ENCODE data around the gene SEMA4F. TPM values are rescaled to one million over a fixed set of nuclear protein-coding genes. Genes with fewer than 3 reads are reported as not detected.

Gene SEMA4F
- total and polyA plus RNA-seq, 4 experiments from 2014 or later = 6.8 to 21.6 (median 13.8) TPM

DNA sequence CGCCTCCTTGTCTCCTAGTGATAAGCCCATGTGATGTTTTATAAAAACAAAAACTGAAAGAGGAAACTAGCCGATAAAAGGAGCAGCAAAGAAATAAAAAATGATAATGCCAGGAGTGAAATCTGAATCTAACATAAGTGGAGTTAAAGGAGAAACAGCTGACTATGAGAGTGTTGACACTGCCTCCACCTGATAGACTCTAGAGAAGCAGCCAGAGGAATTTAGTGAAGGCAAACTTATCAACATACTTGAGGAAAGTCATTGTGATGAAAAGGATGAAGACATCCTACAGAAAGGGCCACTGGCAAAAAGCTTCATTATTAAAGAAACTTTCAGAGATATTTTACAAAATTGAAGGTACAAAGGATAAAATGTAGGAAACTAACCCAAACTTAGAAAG, 7.8 kb upstream of the SEMA4F start:
- Histone ChIP-seq H3K4me1 (ENCODE audit: insufficient read depth, low read length) (no peaks in the 10 kb centered on the region), H3K27ac (ENCODE audit: low read depth, low read length) (no peak overlapping the region), H3K4me3 (ENCODE audit: low read length in 2 of 2) (no peak overlapping the region), H3K27me3 (ENCODE audit: insufficient read depth, low read length) (peaks cover 7% of the 10 kb centered on the region), H3K9me3 (ENCODE audit: control insufficient read depth in 1 of 2, low read length in 2 of 2) (no peaks in the 10 kb centered on the region), H3K36me3 (ENCODE audit: insufficient read depth, low read length) (no peaks in the 10 kb centered on the region)
- peaks cover 0 to 2% (median 0%) of the 10 kb centered on the region in 8 donors for H3K9me3 Mint-ChIP-seq
- H3K4me3 Mint-ChIP-seq = no peak overlapping the region
- no peaks in the 10 kb centered on the region for H3K36me3 Mint-ChIP-seq
- DNase-seq = no peak
- peaks cover 17 to 18% of the 10 kb centered on the region in 2 donors for H3K27me3 Mint-ChIP-seq
- intact Hi-C loops (cut with micrococcal nuclease) = no loop called here
- CTCF ChIA-PET (ENCODE audit: partially characterized antibody) = no interaction called here
- POLR2A ChIA-PET (ENCODE audit: partially characterized antibody) = no interaction called here
- H3K4me1 Mint-ChIP-seq = peaks cover 0 to 4% (median 1%) of the 10 kb centered on the region in 4 donors
- H3K27ac Mint-ChIP-seq = no peak overlapping the region

DNA sequence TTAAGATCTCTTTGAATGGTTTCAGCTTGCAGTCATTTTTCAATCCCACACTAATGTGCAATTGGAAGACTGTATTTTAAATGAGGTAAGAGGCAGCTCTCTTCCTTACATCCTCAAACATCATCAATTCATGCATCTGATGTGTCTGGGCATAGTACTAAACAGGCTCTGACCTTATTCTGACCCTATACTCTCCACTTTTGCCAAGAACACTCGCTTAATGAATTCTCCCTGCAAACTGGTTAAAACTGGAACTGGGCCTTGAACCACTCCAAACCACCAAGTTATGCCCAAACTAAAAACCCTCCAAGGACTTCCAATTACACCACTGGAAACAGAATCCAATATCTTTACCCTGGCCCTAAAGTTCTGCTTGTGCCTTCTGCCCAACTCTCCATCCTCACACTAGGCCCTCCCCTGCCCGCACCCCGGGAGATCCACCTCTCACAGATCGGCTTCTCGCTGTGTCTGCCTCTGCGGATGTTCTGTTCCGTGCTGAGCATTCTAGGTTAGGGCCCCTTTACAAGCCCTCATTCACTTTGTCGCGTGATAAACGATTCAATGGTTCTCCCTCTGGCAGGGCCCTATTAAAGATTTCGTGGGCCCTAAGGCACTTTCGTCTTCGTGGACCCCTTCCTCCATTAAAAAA, 7.1 kb upstream of the SEMA4F start:
- Histone ChIP-seq H3K27me3 (ENCODE audit: insufficient read depth, low read length) (peaks cover 7% of the 10 kb centered on the region), H3K4me3 (ENCODE audit: low read length in 2 of 2) (no peak overlapping the region), H3K4me1 (ENCODE audit: insufficient read depth, low read length) (no peaks in the 10 kb centered on the region), H3K9me3 (ENCODE audit: control insufficient read depth in 1 of 2, low read length in 2 of 2) (no peaks in the 10 kb centered on the region), H3K27ac (ENCODE audit: low read depth, low read length) (no peak overlapping the region), H3K36me3 (ENCODE audit: insufficient read depth, low read length) (no peaks in the 10 kb centered on the region)
- POLR2A ChIA-PET (ENCODE audit: partially characterized antibody) = no interaction called here
- H3K4me1 Mint-ChIP-seq = peaks cover 0 to 4% (median 1%) of the 10 kb centered on the region in 4 donors
- H3K36me3 Mint-ChIP-seq = no peaks in the 10 kb centered on the region
- peaks cover 0 to 2% (median 0%) of the 10 kb centered on the region in 8 donors for H3K9me3 Mint-ChIP-seq
- H3K4me3 Mint-ChIP-seq = no peak overlapping the region
- CTCF ChIA-PET (ENCODE audit: partially characterized antibody) = no interaction called here
- H3K27me3 Mint-ChIP-seq = peaks cover 17 to 18% of the 10 kb centered on the region in 2 donors
- no peak for DNase-seq
- peak overlapping the region in 1 of 7 donors; percentile 48 for H3K27ac Mint-ChIP-seq
- intact Hi-C loops (cut with micrococcal nuclease) = no loop called here

DNA sequence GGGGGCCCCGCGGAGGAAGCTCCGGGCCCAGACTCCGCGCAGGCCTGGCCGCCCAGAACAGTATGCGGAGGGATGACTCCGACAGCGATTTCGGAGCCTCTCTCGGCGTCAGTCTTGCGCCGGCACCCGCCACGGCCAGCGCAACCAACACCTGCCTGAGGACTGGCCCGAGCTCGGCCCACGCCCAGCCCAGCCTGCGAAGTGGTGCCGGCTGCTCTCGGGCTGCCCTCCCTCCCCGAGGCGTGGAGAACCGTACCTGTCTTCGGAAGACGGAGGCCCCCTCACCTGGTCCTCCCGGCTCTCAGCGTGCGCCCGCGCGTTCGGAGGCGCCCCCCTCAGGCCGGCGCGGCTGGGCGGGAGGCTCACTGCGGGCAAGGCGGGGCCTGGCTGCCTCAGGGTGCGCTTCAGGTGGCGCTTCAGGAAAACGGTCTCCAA, 6.0 kb upstream of the SEMA4F start, which contains the start of gene M1AP:
TSS of gene M1AP (minus strand) at position 322 of the 435 bp plus-strand sequence. CDS start 8,055 bp downstream, outside the sequence.
- Histone ChIP-seq H3K36me3 (ENCODE audit: insufficient read depth, low read length) (no peaks in the 10 kb centered on the region), H3K9me3 (ENCODE audit: control insufficient read depth in 1 of 2, low read length in 2 of 2) (no peaks in the 10 kb centered on the region), H3K4me3 (ENCODE audit: low read length in 2 of 2) (no peak within 1 kb of the TSS), H3K27me3 (ENCODE audit: insufficient read depth, low read length) (peaks cover 7% of the 10 kb centered on the region), H3K4me1 (ENCODE audit: insufficient read depth, low read length) (no peaks in the 10 kb centered on the region), H3K27ac (ENCODE audit: low read depth, low read length) (no peak within 1 kb of the TSS)
- peaks cover 0 to 7% (median 4%) of the 10 kb centered on the region in 4 donors for H3K4me1 Mint-ChIP-seq
- intact Hi-C loops (cut with micrococcal nuclease) = no loop called here
- H3K4me3 Mint-ChIP-seq = peak within 1 kb of the TSS in 1 of 8 donors; percentile 30
- no peak for DNase-seq
- CTCF ChIA-PET (ENCODE audit: partially characterized antibody) = no interaction called here
- peaks cover 17% of the 10 kb centered on the region in 2 donors for H3K27me3 Mint-ChIP-seq
- H3K9me3 Mint-ChIP-seq = peaks cover 0 to 2% (median 0%) of the 10 kb centered on the region in 8 donors
- POLR2A ChIA-PET (ENCODE audit: partially characterized antibody) = no interaction called here
- peak within 1 kb of the TSS in 1 of 7 donors; percentile 48 for H3K27ac Mint-ChIP-seq
- no peaks in the 10 kb centered on the region for H3K36me3 Mint-ChIP-seq

DNA sequence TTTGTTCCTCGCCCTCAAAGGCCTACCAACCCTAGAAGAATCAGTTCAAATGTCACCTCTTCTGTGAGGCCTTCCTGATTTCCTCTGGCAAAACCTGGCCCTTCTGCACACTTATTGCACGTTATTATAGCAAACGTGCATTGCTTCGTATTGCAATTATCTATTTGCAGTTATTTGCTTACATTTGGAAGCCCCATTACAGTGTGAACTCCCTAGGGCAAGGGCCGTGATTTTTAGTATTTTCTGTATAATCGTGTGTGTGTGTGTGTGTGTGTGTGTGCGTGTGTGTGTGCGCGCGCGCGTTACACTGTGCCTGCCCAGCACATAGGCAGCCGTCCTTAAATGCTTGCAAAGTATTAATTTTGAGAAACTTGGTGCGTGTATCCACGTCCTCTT, 460 bp upstream of the SEMA4F start:
- Mint-ChIP-seq H3K4me3 (peak overlapping the region; percentile 88 to 96 (median 92)), H3K27me3 (peaks cover 4 to 6% of the 10 kb centered on the region in 2 donors), H3K36me3 (peaks cover 12 to 15% of the 10 kb centered on the region in 2 donors), H3K4me1 (peaks cover 13 to 27% (median 22%) of the 10 kb centered on the region in 4 donors), H3K27ac (peak overlapping the region; percentile 62 to 94 (median 90)), H3K9me3 (no peaks in the 10 kb centered on the region)
- H3K27ac ChIP-seq (ENCODE audit: low read depth, low read length) = peak overlapping the region; percentile 58
- peaks cover 16% of the 10 kb centered on the region for H3K4me1 ChIP-seq (ENCODE audit: insufficient read depth, low read length)
- ChIA-PET CTCF (ENCODE audit: partially characterized antibody) (interaction anchor here (1.0 to 1.2 kb wide), 2 partner anchors 61 to 222 kb away, joined by 3 to 4 read pairs; no protein-coding TSS in a partner anchor), POLR2A (ENCODE audit: partially characterized antibody) (interaction anchor here (1.0 kb wide), 1 partner anchor 170 kb away, joined by 3 read pairs; no protein-coding TSS in a partner anchor)
- H3K27me3 ChIP-seq (ENCODE audit: insufficient read depth, low read length) = peaks cover 2% of the 10 kb centered on the region
- no peaks in the 10 kb centered on the region for H3K9me3 ChIP-seq (ENCODE audit: control insufficient read depth in 1 of 2, low read length in 2 of 2)
- DNase-seq = no peak
- H3K4me3 ChIP-seq (ENCODE audit: low read length in 2 of 2) = peak overlapping the region; percentile 31 to 89
- H3K36me3 ChIP-seq (ENCODE audit: insufficient read depth, low read length) = no peaks in the 10 kb centered on the region
- intact Hi-C loops (cut with micrococcal nuclease) = loop anchor here (5.0 to 10.0 kb wide), 2 partner anchors 169 to 916 kb away; partner anchors contain the start of genes CCDC142, TPRKB and TTC31

DNA sequence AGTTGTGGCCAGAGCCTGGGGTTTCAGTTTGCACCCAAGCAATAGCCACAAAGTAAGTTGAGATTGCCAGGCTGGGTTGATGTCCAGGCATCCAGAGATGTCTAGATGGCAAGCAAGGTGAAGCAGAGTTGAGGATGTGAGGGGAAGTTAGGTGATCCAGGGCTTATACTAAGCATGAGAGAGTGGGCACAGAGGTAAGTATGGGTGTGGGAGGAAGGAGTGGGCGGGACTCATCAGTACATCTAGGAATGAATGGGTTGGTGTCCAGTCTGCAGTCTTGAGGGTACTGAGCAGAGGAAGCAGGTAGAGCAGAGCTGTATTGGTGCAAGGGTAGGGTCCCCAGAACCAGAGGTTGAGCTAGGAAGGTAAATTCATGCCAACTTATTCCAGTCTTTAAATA, 1.5 kb downstream of the SEMA4F start:
- ChIA-PET POLR2A (ENCODE audit: partially characterized antibody) (no interaction called here), CTCF (ENCODE audit: partially characterized antibody) (no interaction called here)
- peaks cover 16% of the 10 kb centered on the region for H3K4me1 ChIP-seq (ENCODE audit: insufficient read depth, low read length)
- H3K27me3 Mint-ChIP-seq = peaks cover 1 to 2% of the 10 kb centered on the region in 2 donors
- H3K27me3 ChIP-seq (ENCODE audit: insufficient read depth, low read length) = no peaks in the 10 kb centered on the region
- no peak overlapping the region for H3K4me3 ChIP-seq (ENCODE audit: low read length in 2 of 2)
- no peaks in the 10 kb centered on the region for H3K9me3 Mint-ChIP-seq
- H3K27ac Mint-ChIP-seq = peak overlapping the region in 5 of 7 donors; percentile 7 to 74 (median 44)
- H3K27ac ChIP-seq (ENCODE audit: low read depth, low read length) = no peak overlapping the region
- H3K4me3 Mint-ChIP-seq = peak overlapping the region; percentile 82 to 96 (median 91)
- no peak for DNase-seq
- peaks cover 13 to 29% (median 22%) of the 10 kb centered on the region in 4 donors for H3K4me1 Mint-ChIP-seq
- H3K36me3 ChIP-seq (ENCODE audit: insufficient read depth, low read length) = no peaks in the 10 kb centered on the region
- H3K36me3 Mint-ChIP-seq = peaks cover 20 to 28% of the 10 kb centered on the region in 2 donors
- no peaks in the 10 kb centered on the region for H3K9me3 ChIP-seq (ENCODE audit: control insufficient read depth in 1 of 2, low read length in 2 of 2)
- intact Hi-C loops (cut with micrococcal nuclease) = loop anchor here (2.0 to 10.0 kb wide), 2 partner anchors 171 to 179 kb away; partner anchors contain the start of genes CCDC142, HK2 and TTC31

DNA sequence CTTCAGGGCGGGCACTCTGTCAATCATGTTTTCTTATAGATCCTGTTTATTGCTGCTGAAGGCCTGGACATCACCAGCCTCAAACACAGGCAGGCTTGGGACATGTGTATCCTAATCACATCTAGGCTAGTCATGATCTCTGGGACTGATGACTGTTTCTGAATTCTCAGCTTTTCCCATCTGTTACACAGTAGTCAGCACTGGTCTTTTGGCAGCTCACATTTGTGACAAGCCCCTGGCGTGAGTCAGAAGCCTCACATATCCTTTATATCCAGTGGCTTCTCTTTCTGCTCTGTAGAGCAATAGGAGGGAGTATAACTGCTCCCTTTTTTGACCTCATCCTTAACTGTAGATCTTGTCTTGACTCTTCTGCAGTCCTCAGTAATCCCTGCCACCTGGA, 4.5 kb downstream of the SEMA4F start:
- peaks cover 24 to 34% of the 10 kb centered on the region in 2 donors for H3K36me3 Mint-ChIP-seq
- no peak overlapping the region for H3K4me3 Mint-ChIP-seq
- peak overlapping the region in 1 of 7 donors; percentile 5 for H3K27ac Mint-ChIP-seq
- CTCF ChIA-PET (ENCODE audit: partially characterized antibody) = no interaction called here
- POLR2A ChIA-PET (ENCODE audit: partially characterized antibody) = no interaction called here
- Histone ChIP-seq H3K4me1 (ENCODE audit: insufficient read depth, low read length) (peaks cover 14% of the 10 kb centered on the region), H3K27me3 (ENCODE audit: insufficient read depth, low read length) (no peaks in the 10 kb centered on the region), H3K9me3 (ENCODE audit: control insufficient read depth in 1 of 2, low read length in 2 of 2) (no peaks in the 10 kb centered on the region), H3K36me3 (ENCODE audit: insufficient read depth, low read length) (no peaks in the 10 kb centered on the region), H3K27ac (ENCODE audit: low read depth, low read length) (no peak overlapping the region), H3K4me3 (ENCODE audit: low read length in 2 of 2) (no peak overlapping the region)
- peaks cover 0 to 2% (median 0%) of the 10 kb centered on the region in 8 donors for H3K9me3 Mint-ChIP-seq
- no peak for DNase-seq
- intact Hi-C loops (cut with micrococcal nuclease) = loop anchor here (10.0 kb wide), 1 partner anchor 174 kb away; the partner anchor contains the start of genes CCDC142 and TTC31
- peaks cover 0 to 2% of the 10 kb centered on the region in 2 donors for H3K27me3 Mint-ChIP-seq
- peaks cover 11 to 24% (median 20%) of the 10 kb centered on the region in 4 donors for H3K4me1 Mint-ChIP-seq

DNA sequence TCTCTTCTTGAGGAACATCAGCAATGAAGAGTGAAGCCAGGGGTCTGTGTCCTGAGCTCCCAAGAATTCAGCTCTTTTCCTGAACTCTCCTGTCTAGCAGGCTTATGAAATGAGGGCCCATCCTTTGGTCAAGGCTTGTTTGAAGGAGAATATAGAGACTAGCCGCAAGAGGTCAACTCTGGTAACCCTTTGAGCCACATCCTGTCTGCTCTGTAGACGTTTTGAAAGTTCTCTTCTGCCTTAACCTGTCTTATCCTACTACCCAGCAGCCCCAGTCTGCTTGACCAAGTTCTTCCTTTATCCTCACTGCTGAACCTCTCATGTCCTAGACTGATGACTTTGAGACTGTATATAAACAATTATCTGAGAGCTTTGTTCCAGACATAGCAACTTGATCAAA, 5.4 kb downstream of the SEMA4F start:
- H3K4me1 Mint-ChIP-seq = peaks cover 10 to 22% (median 17%) of the 10 kb centered on the region in 4 donors
- no peaks in the 10 kb centered on the region for H3K27me3 Mint-ChIP-seq
- no peak overlapping the region for H3K27ac Mint-ChIP-seq
- POLR2A ChIA-PET (ENCODE audit: partially characterized antibody) = no interaction called here
- intact Hi-C loops (cut with micrococcal nuclease) = loop anchor here (10.0 kb wide), 1 partner anchor 175 kb away; the partner anchor contains the start of genes CCDC142 and TTC31
- DNase-seq = no peak
- CTCF ChIA-PET (ENCODE audit: partially characterized antibody) = no interaction called here
- Histone ChIP-seq H3K27me3 (ENCODE audit: insufficient read depth, low read length) (no peaks in the 10 kb centered on the region), H3K36me3 (ENCODE audit: insufficient read depth, low read length) (no peaks in the 10 kb centered on the region), H3K9me3 (ENCODE audit: control insufficient read depth in 1 of 2, low read length in 2 of 2) (no peaks in the 10 kb centered on the region), H3K27ac (ENCODE audit: low read depth, low read length) (no peak overlapping the region), H3K4me1 (ENCODE audit: insufficient read depth, low read length) (peaks cover 12% of the 10 kb centered on the region), H3K4me3 (ENCODE audit: low read length in 2 of 2) (no peak overlapping the region)
- no peak overlapping the region for H3K4me3 Mint-ChIP-seq
- H3K36me3 Mint-ChIP-seq = peaks cover 26 to 33% of the 10 kb centered on the region in 2 donors
- peaks cover 0 to 2% (median 0%) of the 10 kb centered on the region in 8 donors for H3K9me3 Mint-ChIP-seq

All from CD4-positive, alpha-beta memory T cell (primary cell).